ENCODE data around the gene ZC3HAV1.

- no peak for TF ChIP-seq CTCF (IDR thresholded peaks at IDR 0.05; ENCODE audit: low read depth, low read length)
- no peak for TF ChIP-seq POLR2A (IDR thresholded peaks at IDR 0.05; ENCODE audit: extremely low read depth, insufficient read length)
- TF ChIP-seq MAX (IDR thresholded peaks at IDR 0.05; ENCODE audit: low read depth, low read length): no peak
- no peak for TF ChIP-seq MYC (IDR thresholded peaks at IDR 0.05; ENCODE audit: low read depth, low read length)
Observed at GRCh38 chr7:139139150-139139549, 29.6 kb upstream of the ZC3HAV1 start.

Measured in NB4 (cell line).